HepG2 (cell line): ENCODE measurements around the gene ABCC3. TPM values are rescaled to one million over a fixed set of nuclear protein-coding genes. Genes with fewer than 3 reads are reported as not detected.

ENCODE experiments used
- AFF4 ChIP-seq: sonication (generic); formaldehyde crosslinking; IDR thresholded peaks from 2 replicates; pipeline ENCODE4 v1.4.0; 2020; ENCODE audit warnings: missing genetic modification reagents
- ATF1 ChIP-seq: IDR thresholded peaks from 2 replicates; pipeline ENCODE4 v1.6.1; 2016; ENCODE audit warnings: mild to moderate bottlenecking, control low read depth
- CEBPB ChIP-seq: IDR thresholded peaks from 2 replicates; pipeline ENCODE4 v1.6.1; 2011; ENCODE audit warnings: low read depth, low read length, improper control_type of control experiment, borderline replicate concordance
- GRHL1 ChIP-seq: sonication (generic); formaldehyde crosslinking; conservative IDR thresholded peaks from 2 replicates; pipeline ENCODE4 v1.8.0; 2022; ENCODE audit warnings: missing genetic modification reagents
- KDM4B ChIP-seq: sonication (generic); formaldehyde crosslinking; IDR thresholded peaks from 2 replicates; pipeline ENCODE4 v1.4.0; 2020; ENCODE audit warnings: missing genetic modification reagents
- KLF9 ChIP-seq: IDR thresholded peaks from 2 replicates; pipeline ENCODE4 v1.6.1; 2016; ENCODE audit warnings: low read depth
- PBX2 ChIP-seq: IDR thresholded peaks from 2 replicates; pipeline ENCODE4 v1.6.1; 2016; ENCODE audit warnings: control low read depth
- SETDB1 ChIP-seq: sonication (generic); formaldehyde crosslinking; IDR thresholded peaks from 2 replicates; pipeline ENCODE4 v1.5.1; 2020; ENCODE audit warnings: missing genetic modification reagents, mild to moderate bottlenecking, borderline replicate concordance
- SP5 ChIP-seq: IDR thresholded peaks from 2 replicates; pipeline ENCODE4 v1.6.1; 2016; ENCODE audit warnings: low read depth, borderline replicate concordance
- TAF15 ChIP-seq: fragments of 200-400 bp; formaldehyde crosslinking; IDR thresholded peaks from one replicate; pipeline ENCODE4 v1.6.1; 2018; ENCODE audit warnings: mild to moderate bottlenecking, low read depth, low read length; ENCODE audit not compliant: poor library complexity, severe bottlenecking
- TBX2 ChIP-seq: sonication (generic); formaldehyde crosslinking; IDR thresholded peaks from 2 replicates; pipeline ENCODE4 v1.5.0; 2020; ENCODE audit warnings: missing genetic modification reagents, mild to moderate bottlenecking, borderline replicate concordance
- ZBTB7B ChIP-seq: sonication (generic); formaldehyde crosslinking; IDR thresholded peaks from 2 replicates; pipeline ENCODE4 v1.4.0; 2020; ENCODE audit warnings: missing genetic modification reagents
- ZIK1 ChIP-seq: sonication (generic); formaldehyde crosslinking; IDR thresholded peaks from 2 replicates; pipeline ENCODE4 v1.5.0; 2020; ENCODE audit warnings: mild to moderate bottlenecking, low read depth, missing genetic modification reagents, borderline replicate concordance
- ZNF143 ChIP-seq: sonication (generic); formaldehyde crosslinking; IDR thresholded peaks from 2 replicates; pipeline ENCODE4 v1.4.0; 2020; ENCODE audit warnings: missing genetic modification reagents
- ZNF34 ChIP-seq: sonication (generic); formaldehyde crosslinking; IDR thresholded peaks from 2 replicates; pipeline ENCODE4 v1.4.0; 2020; ENCODE audit warnings: mild to moderate bottlenecking, missing genetic modification reagents, borderline replicate concordance
- ZNF704 ChIP-seq: sonication (generic); formaldehyde crosslinking; IDR thresholded peaks from 2 replicates; pipeline ENCODE4 v1.8.1; 2023; ENCODE audit warnings: mild to moderate bottlenecking, inconsistent platforms, moderate library complexity, missing genetic modification reagents, borderline replicate concordance
- ZNF747 ChIP-seq: sonication (generic); formaldehyde crosslinking; IDR thresholded peaks from 2 replicates; pipeline ENCODE4 v1.8.1; 2023; ENCODE audit warnings: missing genetic modification reagents, mild to moderate bottlenecking, borderline replicate concordance
- polyA plus RNA-seq, 8 experiments: library from polyadenylated mRNA; depleted of rRNA in 3 of 8; stranded (reverse) in 7 of 8; unstranded in 1 of 8; fragments of >200 nt; fragmentation: Illumina TruSeq in 4 of 8; extraction: Trizol in 4 of 8; gene quantifications; 2 replicates each; pipeline versions ENCODE4 v1.2.1 to v1.2.3, GENCODE V29; 2011 to 2016; ENCODE audit warnings: low read depth in 4 of 8, missing spikeins in 1 of 8, mixed read lengths in 1 of 8; ENCODE audit not compliant: insufficient read depth in 1 of 8
- total RNA-seq, 5 experiments: library from RNA; depleted of rRNA; stranded (reverse); fragments of >200 nt; fragmentation: Illumina TruSeq; extraction: Trizol; gene quantifications; 2 replicates each; pipeline ENCODE4 v1.2.3, GENCODE V29; 2016; ENCODE audit warnings: low read depth in 1 of 5
- TF ChIP-seq, protein P1 (sequence below): sonication (generic); formaldehyde crosslinking; IDR thresholded peaks from 2 replicates; pipeline ENCODE4 v1.9.0; 2022; ENCODE audit warnings: low read depth, missing genetic modification reagents

The ABCC3 gene
- total and polyA plus RNA-seq, 2 of the 13 experiments (the other 11 are each of a cell fraction or from before 2014, with no cell fraction given): 25.2 to 50.7 TPM

- TF ChIP-seq TBX2 (CRISPR knock-in tag) (peak; percentile 99), ATF1 (CRISPR knock-in tag) (0 out of 2 replicates have a peak, but pooled peaks have one; percentile 61), KDM4B (peak; percentile 79; the same call in 1 of the 2 replicates), TAF15 (no peak), CEBPB (peak; percentile 72; the same call in 1 of the 2 replicates), ZBTB7B (CRISPR knock-in tag) (peak; percentile 99), GRHL1 (CRISPR knock-in tag) (no peak), ZIK1 (peak; percentile 49; the same call in 1 of the 2 replicates), SETDB1 (CRISPR knock-in tag) (no peak), AFF4 (CRISPR knock-in tag) (peak; percentile 74), SP5 (peak; percentile 99), KLF9 (CRISPR knock-in tag) (peak; percentile 72), ZNF704 (0 out of 2 replicates have a peak, but pooled peaks have one; percentile 66), ZNF34 (CRISPR knock-in tag) (peak; percentile 95), ZNF143 (CRISPR knock-in tag) (peak; percentile 80), PBX2 (CRISPR knock-in tag) (no peak), ZNF747 (CRISPR knock-in tag) (peak; percentile 86; the same call in 1 of the 2 replicates)
- TF ChIP-seq, protein P1, sequence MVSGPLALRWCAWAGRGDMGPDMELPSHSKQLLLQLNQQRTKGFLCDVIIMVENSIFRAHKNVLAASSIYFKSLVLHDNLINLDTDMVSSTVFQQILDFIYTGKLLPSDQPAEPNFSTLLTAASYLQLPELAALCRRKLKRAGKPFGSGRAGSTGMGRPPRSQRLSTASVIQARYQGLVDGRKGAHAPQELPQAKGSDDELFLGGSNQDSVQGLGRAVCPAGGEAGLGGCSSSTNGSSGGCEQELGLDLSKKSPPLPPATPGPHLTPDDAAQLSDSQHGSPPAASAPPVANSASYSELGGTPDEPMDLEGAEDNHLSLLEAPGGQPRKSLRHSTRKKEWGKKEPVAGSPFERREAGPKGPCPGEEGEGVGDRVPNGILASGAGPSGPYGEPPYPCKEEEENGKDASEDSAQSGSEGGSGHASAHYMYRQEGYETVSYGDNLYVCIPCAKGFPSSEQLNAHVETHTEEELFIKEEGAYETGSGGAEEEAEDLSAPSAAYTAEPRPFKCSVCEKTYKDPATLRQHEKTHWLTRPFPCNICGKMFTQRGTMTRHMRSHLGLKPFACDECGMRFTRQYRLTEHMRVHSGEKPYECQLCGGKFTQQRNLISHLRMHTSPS (CRISPR knock-in tag): peak; percentile 93
Observed at GRCh38 chr17:50684612-50685333, 50.1 kb downstream of the ABCC3 start (continued).
